Right lobe of liver (tissue), 6 donors: Measurements from ENCODE around the gene USB1. TPM values are rescaled to one million over a fixed set of nuclear protein-coding genes. Genes with fewer than 3 reads are reported as not detected.
A peak's percentile ranks its signal among the peaks of the same experiment; 100 is the strongest.

Experiments
- ATAC-seq, 4 donors: fragments of 200-7000 bp; cut with Tn5 transposase; one replicate each; pipeline ENCODE4 v1.9.1; 2020; ENCODE audit warnings: mild to moderate bottlenecking in 4 of 4, moderate library complexity in 4 of 4
- DNase-seq, 3 donors: peaks; one replicate each; pipeline ENCODE4 v3.0.0-alpha.2; 2020
- H3K27ac ChIP-seq, 3 donors: fragments of 200-600 bp; one replicate each; pipeline ENCODE4 v1.8.0; 2022
- H3K27me3 ChIP-seq, 2 donors: fragments of 200-600 bp; one replicate each; pipeline ENCODE4 v1.8.0; 2022
- H3K36me3 ChIP-seq, 4 donors: fragments of 200-600 bp; sonication (generic) in 1 of 4; one replicate each; pipeline versions ENCODE4 v1.5.1 to v1.8.0; 2017 to 2022; ENCODE audit warnings: control low read depth in 1 of 4
- H3K4me1 ChIP-seq, 4 donors: fragments of 200-600 bp; sonication (generic) in 1 of 4; one replicate each; pipeline versions ENCODE4 v1.5.1 to v1.8.0; 2017 to 2022; ENCODE audit warnings: control low read depth in 1 of 4
- H3K4me3 ChIP-seq, 3 donors: fragments of 200-600 bp; one replicate each; pipeline ENCODE4 v1.8.0; 2022
- H3K9me3 ChIP-seq, 4 donors: fragments of 200-600 bp; sonication (generic) in 1 of 4; one replicate each; pipeline versions ENCODE4 v1.5.1 to v1.8.0; 2017 to 2022; ENCODE audit warnings: control low read depth in 1 of 4
- CTCF ChIP-seq, 4 donors: fragments of 200-600 bp in 3 of 4; fragments of 450-650 bp in 1 of 4; IDR thresholded peaks; one replicate each; pipeline versions ENCODE4 v1.5.1 to v1.8.0; 2016 to 2022; ENCODE audit warnings: antibody characterized with exemption in 4 of 4, mild to moderate bottlenecking in 2 of 4
- POLR2A ChIP-seq: fragments of 450-650 bp; IDR thresholded peaks from one replicate; pipeline ENCODE4 v1.6.1; 2017; ENCODE audit warnings: antibody characterized with exemption, mild to moderate bottlenecking
- WGBS: methylation state at CpG from one replicate; pipeline ENCODE4 v1.1.6; 2018; ENCODE audit warnings: low coverage, low lambda C conversion rate; ENCODE audit not compliant: insufficient coverage; ENCODE audit errors: missing lambda C conversion rate; 5-methylcytosine and 5-hydroxymethylcytosine counted together
- intact Hi-C, 2 donors: fragments of 100-400 bp; cut with DNase I; formaldehyde crosslinking; loops; one replicate each; pipeline versions ENCODE4 v1.11.2 to v1.14.1; 2022
- total RNA-seq, 6 experiments: library from RNA; depleted of rRNA in 2 of 6; stranded (reverse); fragments of >200 nt in 2 of 6; fragmentation: NEBNext Ultra II Directional in 3 of 6; extraction: Animal tissue kit (Norgen Biotek cat#: 25700) in 3 of 6; gene quantifications; one replicate each; pipeline versions ENCODE4 v1.1.0 to v1.2.4, GENCODE V29; 2016 to 2023
- donor health status: DM: no; HTN: yes; CAD: no.
- donor health status: DM: no; HTN: no; CAD: no.
- donor health status: DM: no; HTN: no; CAD: no.
- donor health status: DM: no; HTN: yes; CAD: no.
- donor health status: DM: no; HTN: yes; CAD: no.

Gene USB1
- total RNA-seq, 6 experiments from 2014 or later, result 20.6 to 63.3 (median 25.9) TPM

DNA sequence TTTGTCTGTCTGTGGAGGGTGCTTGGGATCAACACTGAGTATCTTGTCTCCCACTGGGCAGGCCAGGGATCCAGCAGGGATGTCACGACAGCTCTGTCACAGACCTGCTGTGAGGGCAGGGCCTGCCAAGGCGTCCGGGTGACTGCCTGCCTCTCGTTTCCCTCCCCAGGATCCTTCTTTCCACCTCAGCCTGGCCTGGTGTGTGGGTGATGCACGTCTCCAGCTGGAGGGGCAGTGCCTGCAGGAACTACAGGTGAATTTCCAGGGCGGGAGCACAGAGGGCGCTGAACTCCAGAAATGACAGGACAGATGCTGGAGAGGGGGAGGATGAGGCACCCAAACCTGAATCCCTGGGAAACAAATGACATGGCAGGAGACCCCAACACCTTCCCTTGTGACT is 17.6 kb downstream of the USB1 start:
- TF ChIP-seq POLR2A (no peak), CTCF (IDR thresholded peaks at IDR 0.05) (peak in 1 of 4 donors; percentile 20)
- ATAC-seq (no peak), DNase-seq (no peak)
- Histone ChIP-seq H3K4me3 (no peak overlapping the region), H3K27me3 (no peaks in the 10 kb centered on the region), H3K36me3 (peaks cover 0 to 15% (median 2%) of the 10 kb centered on the region in 4 donors), H3K27ac (no peak overlapping the region), H3K9me3 (no peaks in the 10 kb centered on the region), H3K4me1 (peaks cover 0 to 11% (median 5%) of the 10 kb centered on the region in 4 donors)
- intact Hi-C loops, result loop anchor here in 1 of 2 donors (10.0 kb wide), 1 partner anchor 254 kb away; no protein-coding TSS in a partner anchor
- WGBS, result 90% methylated on average over 2 of the region's 7 CpGs

DNA sequence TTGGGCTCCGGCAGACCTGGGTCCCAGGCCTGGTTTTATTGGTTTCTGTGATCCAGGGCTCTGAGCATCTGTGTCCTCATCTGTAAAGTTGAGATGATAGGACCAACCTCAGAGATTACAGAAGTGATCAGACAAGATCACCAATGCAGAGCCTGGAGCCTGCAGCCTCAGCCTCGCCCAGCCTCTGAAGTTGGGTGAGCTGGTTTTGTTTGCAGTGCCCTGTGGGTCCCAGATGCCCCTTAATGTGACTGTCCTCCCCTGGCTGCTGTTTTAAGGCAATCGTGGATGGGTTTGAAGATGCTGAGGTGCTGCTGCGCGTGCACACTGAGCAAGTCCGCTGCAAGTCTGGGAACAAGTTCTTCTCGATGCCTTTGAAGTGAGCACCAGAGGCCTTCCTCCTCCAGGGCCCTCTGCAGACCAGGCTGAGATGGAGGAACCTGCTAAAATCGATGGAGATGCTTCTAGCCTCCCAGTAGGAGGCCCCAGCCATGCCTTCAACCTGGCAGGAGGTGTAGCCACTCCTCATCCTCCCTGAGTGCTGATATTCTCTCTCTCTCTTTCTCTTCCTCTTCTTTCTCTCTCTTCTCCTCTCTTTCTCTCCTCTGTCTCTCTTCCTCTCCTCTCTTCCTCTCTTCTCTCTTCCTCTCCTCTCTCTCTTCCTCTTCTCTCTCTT is 18.8 kb downstream of the USB1 start:
- no peak overlapping the region for H3K27ac ChIP-seq
- DNase-seq (no peak), ATAC-seq (no peak)
- H3K9me3 ChIP-seq, result no peaks in the 10 kb centered on the region
- no peak for TF ChIP-seq POLR2A
- TF ChIP-seq CTCF (IDR thresholded peaks at IDR 0.05), result no peak
- 77% methylated on average over 6 of the region's 8 CpGs for WGBS
- peaks cover 0 to 15% (median 2%) of the 10 kb centered on the region in 4 donors for H3K36me3 ChIP-seq
- H3K27me3 ChIP-seq, result no peaks in the 10 kb centered on the region
- H3K4me3 ChIP-seq, result no peak overlapping the region
- intact Hi-C loops, result loop anchor here (5.0 to 10.0 kb wide), 3 partner anchors 97 to 255 kb away; no protein-coding TSS in a partner anchor
- H3K4me1 ChIP-seq, result peaks cover 0 to 21% (median 9%) of the 10 kb centered on the region in 4 donors

DNA sequence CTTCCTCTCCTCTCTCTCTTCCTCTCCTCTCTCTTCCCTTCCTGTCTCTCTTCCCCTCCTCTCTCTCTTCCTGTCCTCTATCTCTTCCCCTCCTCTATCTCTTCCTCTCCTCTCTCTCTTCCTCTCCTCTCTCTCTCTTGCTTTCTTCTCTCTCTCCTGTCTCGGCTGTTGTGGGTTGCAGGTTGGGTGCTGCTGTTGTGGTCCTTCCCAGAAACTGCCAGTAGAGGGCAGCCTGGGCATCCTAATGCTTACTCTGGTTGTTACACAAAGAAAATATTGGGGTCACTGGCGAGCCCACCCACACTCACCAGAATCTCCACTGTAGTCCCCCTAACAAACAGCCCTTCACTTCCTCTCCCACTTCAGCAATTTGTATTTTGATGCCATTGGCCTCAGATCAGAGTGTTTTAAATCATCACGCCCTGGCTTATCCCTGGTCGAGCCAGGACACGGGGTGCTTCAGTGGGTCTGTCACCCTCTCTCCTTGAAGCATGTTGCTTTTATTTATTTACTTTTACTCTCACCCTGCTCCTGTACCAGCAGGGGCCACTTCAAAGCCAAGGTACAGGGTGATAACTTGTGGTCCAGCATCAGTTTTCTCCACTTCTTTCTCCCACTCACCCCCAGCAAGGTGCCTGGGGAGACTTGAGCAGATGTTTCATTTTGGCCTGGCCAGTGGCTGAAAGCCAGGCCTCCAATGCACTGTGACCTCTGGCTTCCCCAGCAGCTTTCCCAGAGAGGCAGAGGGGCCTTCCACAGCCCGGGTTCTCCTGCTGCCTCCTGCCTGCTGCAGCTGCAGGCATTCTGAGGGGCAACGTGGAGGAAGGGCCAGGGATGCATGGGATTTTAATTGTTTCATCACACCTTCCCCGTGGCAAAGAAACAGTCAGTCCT is 19.7 kb downstream of the USB1 start:
- intact Hi-C loops, result loop anchor here (5.0 kb wide), 2 partner anchors 96 to 101 kb away; no protein-coding TSS in a partner anchor
- DNase-seq, result peak; percentile 58 to 71 (median 61)
- no peak for ATAC-seq

More for the DNA sequence above, 19.7 kb downstream of the USB1 start:
- H3K9me3 ChIP-seq, result no peaks in the 10 kb centered on the region
- no peak overlapping the region for H3K27ac ChIP-seq
- no peak overlapping the region for H3K4me3 ChIP-seq
- H3K4me1 ChIP-seq, result peaks cover 0 to 25% (median 9%) of the 10 kb centered on the region in 4 donors
- TF ChIP-seq CTCF (IDR thresholded peaks at IDR 0.05) (peak; percentile 70 to 81 (median 74)), POLR2A (no peak)
- H3K36me3 ChIP-seq, result peaks cover 0 to 15% (median 2%) of the 10 kb centered on the region in 4 donors
- 38% methylated on average over 5 of the region's 8 CpGs for WGBS
- no peaks in the 10 kb centered on the region for H3K27me3 ChIP-seq
